HG03066 (cell line): ENCODE results near the gene PAK5.

Source experiments
- ATAC-seq: cut with Tn5 transposase; IDR thresholded peaks from one replicate; pipeline ENCODE4 v1.9.1; 2021; ENCODE audit warnings: low read depth; ENCODE audit not compliant: unreplicated experiment

The PAK5 gene

GRCh38 chr20:9583151-9583550 lies 255.7 kb downstream of the PAK5 start:
- ATAC-seq = no peak

- no peak for ATAC-seq
Observed at GRCh38 chr20:9582137-9582536, 256.7 kb downstream of the PAK5 start.

GRCh38 chr20:9581509-9581908 lies 257.4 kb downstream of the PAK5 start:
- no peak for ATAC-seq

GRCh38 chr20:9578594-9578993 lies 260.3 kb downstream of the PAK5 start:
- no peak for ATAC-seq

- no peak for ATAC-seq
Observed at GRCh38 chr20:9577397-9577796, 261.5 kb downstream of the PAK5 start.

GRCh38 chr20:9576695-9577094 lies 262.2 kb downstream of the PAK5 start:
- no peak for ATAC-seq

GRCh38 chr20:9575836-9576235 lies 263.0 kb downstream of the PAK5 start:
- no peak for ATAC-seq

- no peak for ATAC-seq
Observed at GRCh38 chr20:9574776-9575175, 264.1 kb downstream of the PAK5 start.

- no peak for ATAC-seq
Observed at GRCh38 chr20:9574181-9574580, 264.7 kb downstream of the PAK5 start.

GRCh38 chr20:9573335-9574151 lies 265.3 kb downstream of the PAK5 start:
- no peak for ATAC-seq

- ATAC-seq = no peak
Observed at GRCh38 chr20:9572670-9573069, 266.2 kb downstream of the PAK5 start.

GRCh38 chr20:9571783-9572182 lies 267.1 kb downstream of the PAK5 start:
- ATAC-seq = no peak

- ATAC-seq = no peak
Observed at GRCh38 chr20:9570612-9571011, 268.3 kb downstream of the PAK5 start.

GRCh38 chr20:9566977-9567376 lies 271.9 kb downstream of the PAK5 start:
- no peak for ATAC-seq

- no peak for ATAC-seq
Observed at GRCh38 chr20:9565910-9566550, 272.8 kb downstream of the PAK5 start.

GRCh38 chr20:9557411-9557810 lies 281.5 kb downstream of the PAK5 start:
- no peak for ATAC-seq

- no peak for ATAC-seq
Observed at GRCh38 chr20:9555781-9556180, 283.1 kb downstream of the PAK5 start.

- no peak for ATAC-seq
Observed at GRCh38 chr20:9551808-9552550, 286.9 kb downstream of the PAK5 start.

GRCh38 chr20:9550871-9551270 lies 288.0 kb downstream of the PAK5 start:
- ATAC-seq = no peak

GRCh38 chr20:9550283-9550682 lies 288.6 kb downstream of the PAK5 start:
- ATAC-seq = no peak

- ATAC-seq = no peak
Observed at GRCh38 chr20:9543214-9543613, 295.7 kb downstream of the PAK5 start.
